Esophagus squamous epithelium (tissue), 5 donors: ENCODE measurements around the gene AP3B2. TPM values are rescaled to one million over a fixed set of nuclear protein-coding genes. Genes with fewer than 3 reads are reported as not detected.

Source experiments
- DNase-seq: peaks from one replicate; lab custom pipeline; 2025; lab: John Stamatoyannopoulos, UW
- H3K27ac ChIP-seq, 4 donors: fragments of 200-600 bp; sonication (generic); one replicate each; pipeline ENCODE4 v1.5.1; 2016 to 2019; ENCODE audit warnings: mild to moderate bottlenecking in 1 of 4
- H3K27me3 ChIP-seq, 4 donors: fragments of 200-600 bp; sonication (generic); 1 replicate in 3 of 4; 2 replicates in 1 of 4; pipeline versions ENCODE4 v1.5.1 to v1.6.0; 2017 to 2021; ENCODE audit warnings: antibody characterized with exemption in 1 of 4
- H3K36me3 ChIP-seq, 3 donors: fragments of 200-600 bp; sonication (generic); one replicate each; pipeline ENCODE4 v1.5.1; 2016 to 2019
- H3K4me1 ChIP-seq, 3 donors: fragments of 200-600 bp; sonication (generic); one replicate each; pipeline ENCODE4 v1.5.1; 2017 to 2019
- H3K4me3 ChIP-seq, 4 donors: fragments of 200-600 bp; sonication (generic); 1 replicate in 3 of 4; 2 replicates in 1 of 4; pipeline ENCODE4 v1.5.1; 2016 to 2019; ENCODE audit warnings: mild to moderate bottlenecking in 2 of 4, moderate library complexity in 1 of 4
- H3K9me3 ChIP-seq, 3 donors: fragments of 200-600 bp; sonication (generic); one replicate each; pipeline ENCODE4 v1.5.1; 2016 to 2019
- POLR2A ChIP-seq, 4 donors: fragments of 450-650 bp; IDR thresholded peaks; one replicate each; pipeline ENCODE4 v1.6.1; 2017; ENCODE audit warnings: antibody characterized with exemption in 4 of 4, mild to moderate bottlenecking in 4 of 4, moderate library complexity in 3 of 4
- WGBS, 2 donors: methylation state at CpG; one replicate each; pipeline ENCODE4 v1.1.5; 2018; 5-methylcytosine and 5-hydroxymethylcytosine counted together
- intact Hi-C: fragments of 100-400 bp; cut with DNase I; formaldehyde crosslinking; loops from one replicate; pipeline ENCODE4 v1.15.0; 2022
- total RNA-seq, 4 donors: library from RNA; depleted of rRNA; stranded (reverse); fragments of >200 nt; gene quantifications; one replicate each; pipeline ENCODE4 v1.1.0, GENCODE V29; 2016
- TF ChIP-seq, protein P1 (sequence below), 6 experiments: fragments of 450-650 bp in 4 of 6; fragments of 200-600 bp in 2 of 6; sonication (generic) in 2 of 6; IDR thresholded peaks; one replicate each; pipeline ENCODE4 v1.5.1; 2016 to 2019; ENCODE audit warnings: antibody characterized with exemption in 6 of 6, mild to moderate bottlenecking in 4 of 6, moderate library complexity in 4 of 6
- donor health status: DM: yes; HTN: yes; CAD: no.

AP3B2 gene
- total RNA-seq, 4 donors from 2014 or later = 0.62 to 3.2 (median 1.7) TPM; not detected in 1

DNA sequence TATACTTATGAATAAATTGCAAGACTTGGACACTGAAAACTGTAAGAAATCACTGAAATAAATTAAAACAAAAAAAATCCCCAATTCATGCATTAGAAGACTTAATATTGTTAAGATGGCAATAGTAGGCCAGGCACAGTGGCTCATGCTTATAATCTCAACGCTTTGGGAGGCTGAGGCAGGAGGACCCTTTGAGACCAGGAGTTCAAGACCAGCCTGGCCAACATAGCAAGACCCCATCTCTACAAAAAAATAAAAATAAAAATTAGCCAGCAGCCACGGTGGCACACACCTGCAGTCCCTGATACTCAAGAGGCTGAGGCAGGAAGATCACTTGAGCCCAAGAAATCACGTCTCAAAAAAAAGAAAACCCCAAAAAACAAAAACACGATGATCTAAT, 98.3 kb downstream of the AP3B2 start:
- no peak overlapping the region for H3K27ac ChIP-seq
- TF ChIP-seq, protein P1, sequence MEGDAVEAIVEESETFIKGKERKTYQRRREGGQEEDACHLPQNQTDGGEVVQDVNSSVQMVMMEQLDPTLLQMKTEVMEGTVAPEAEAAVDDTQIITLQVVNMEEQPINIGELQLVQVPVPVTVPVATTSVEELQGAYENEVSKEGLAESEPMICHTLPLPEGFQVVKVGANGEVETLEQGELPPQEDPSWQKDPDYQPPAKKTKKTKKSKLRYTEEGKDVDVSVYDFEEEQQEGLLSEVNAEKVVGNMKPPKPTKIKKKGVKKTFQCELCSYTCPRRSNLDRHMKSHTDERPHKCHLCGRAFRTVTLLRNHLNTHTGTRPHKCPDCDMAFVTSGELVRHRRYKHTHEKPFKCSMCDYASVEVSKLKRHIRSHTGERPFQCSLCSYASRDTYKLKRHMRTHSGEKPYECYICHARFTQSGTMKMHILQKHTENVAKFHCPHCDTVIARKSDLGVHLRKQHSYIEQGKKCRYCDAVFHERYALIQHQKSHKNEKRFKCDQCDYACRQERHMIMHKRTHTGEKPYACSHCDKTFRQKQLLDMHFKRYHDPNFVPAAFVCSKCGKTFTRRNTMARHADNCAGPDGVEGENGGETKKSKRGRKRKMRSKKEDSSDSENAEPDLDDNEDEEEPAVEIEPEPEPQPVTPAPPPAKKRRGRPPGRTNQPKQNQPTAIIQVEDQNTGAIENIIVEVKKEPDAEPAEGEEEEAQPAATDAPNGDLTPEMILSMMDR (IDR thresholded peaks at IDR 0.05) = no peak
- no peak for TF ChIP-seq POLR2A (IDR thresholded peaks at IDR 0.05)
- H3K27me3 ChIP-seq = no peaks in the 10 kb centered on the region
- 82 to 84% methylated on average over 4 of the region's 4 CpGs for whole genome bisulfite sequencing, 2 donors
- DNase-seq = no peak
- intact Hi-C loops = no loop called here
- no peaks in the 10 kb centered on the region for H3K9me3 ChIP-seq
- H3K36me3 ChIP-seq = no peaks in the 10 kb centered on the region
- no peak overlapping the region for H3K4me3 ChIP-seq
- no peaks in the 10 kb centered on the region for H3K4me1 ChIP-seq

Other genes with a start within 250 kb of the AP3B2 start
- 1,000 to 10,000 TPM; 1,206 to 4,149 (median 2,794) TPM for gene RPS17, start 169.4 kb downstream of the AP3B2 start, total RNA-seq
- 1 to 10 TPM in 2 of 4 donors, under 1 TPM in 2; 0.13 to 4.0 (median 1.4) TPM for gene CPEB1, start 62.5 kb downstream of the AP3B2 start, total RNA-seq
- gene FSD2, start 96.2 kb upstream of the AP3B2 start, total RNA-seq = not detected
- gene WHAMM, start 99.8 kb upstream of the AP3B2 start, total RNA-seq = 1 to 10 TPM; 5.3 to 8.8 (median 6.1) TPM
- 10 to 100 TPM; 30.9 to 59.0 (median 39.4) TPM for gene HOMER2, start 242.8 kb upstream of the AP3B2 start, total RNA-seq